GM19468 (cell line): ENCODE measurements around the gene MACROD2.
"Not testable (repeated sequence)": the region's sequence is repeated elsewhere in the genome, so short reads cannot be mapped to it uniquely, and the experiment has no call there.

ENCODE experiments used
- ATAC-seq: cut with Tn5 transposase; IDR thresholded peaks from one replicate; pipeline ENCODE4 v1.9.1; 2021; ENCODE audit warnings: mild to moderate bottlenecking, moderate library complexity, moderate number of reproducible peaks; ENCODE audit not compliant: unreplicated experiment; ENCODE audit errors: extremely low read depth

Gene MACROD2

GRCh38 chr20:14984768-14985622 is 989.7 kb downstream of the MACROD2 start:
- no peak for ATAC-seq

GRCh38 chr20:14986026-14986655 is 990.8 kb downstream of the MACROD2 start:
- no peak for ATAC-seq

GRCh38 chr20:14986656-14987055 is 991.3 kb downstream of the MACROD2 start:
- ATAC-seq: no peak

- ATAC-seq: no peak
Observed at GRCh38 chr20:14989535-14990290, 994.4 kb downstream of the MACROD2 start.

GRCh38 chr20:14991023-14991422 is 995.7 kb downstream of the MACROD2 start:
- ATAC-seq: no peak

GRCh38 chr20:14992153-14992552 is 996.8 kb downstream of the MACROD2 start:
- no peak for ATAC-seq

- no peak for ATAC-seq
Observed at GRCh38 chr20:14992961-14993360, 997.6 kb downstream of the MACROD2 start.

GRCh38 chr20:14996883-14997672 is 1001.8 kb downstream of the MACROD2 start:
- no peak for ATAC-seq

- no peak for ATAC-seq
Observed at GRCh38 chr20:14997791-14998190, 1002.5 kb downstream of the MACROD2 start.

- ATAC-seq: no peak
Observed at GRCh38 chr20:15005300-15005986, 1010.1 kb downstream of the MACROD2 start.

- ATAC-seq: no peak
Observed at GRCh38 chr20:15011631-15012030, 1016.3 kb downstream of the MACROD2 start.

- no peak for ATAC-seq
Observed at GRCh38 chr20:15012566-15012965, 1017.2 kb downstream of the MACROD2 start.

GRCh38 chr20:15016875-15017274 is 1021.6 kb downstream of the MACROD2 start:
- not testable (repeated sequence) for ATAC-seq

GRCh38 chr20:15018966-15019365 is 1023.6 kb downstream of the MACROD2 start:
- no peak for ATAC-seq

- ATAC-seq: no peak
Observed at GRCh38 chr20:15020845-15021244, 1025.5 kb downstream of the MACROD2 start.

- no peak for ATAC-seq
Observed at GRCh38 chr20:15022921-15023320, 1027.6 kb downstream of the MACROD2 start.

GRCh38 chr20:15026759-15027158 is 1031.4 kb downstream of the MACROD2 start:
- no peak for ATAC-seq

GRCh38 chr20:15030826-15031225 is 1035.5 kb downstream of the MACROD2 start:
- no peak for ATAC-seq

- ATAC-seq: no peak
Observed at GRCh38 chr20:15031546-15032351, 1036.4 kb downstream of the MACROD2 start.
